ENCODE results near the gene MECP2. TPM values are rescaled to one million over a fixed set of nuclear protein-coding genes. Genes with fewer than 3 reads are reported as not detected.

The MECP2 gene
- total and polyA plus RNA-seq, 10 of the 15 experiments (the other 5 are each of a cell fraction or from before 2014, with no cell fraction given), result 1.3 to 32.7 (median 13.7) TPM

- H3K27me3 ChIP-seq (replicated peaks in 1 of 2; ENCODE audit: control insufficient read depth in 2 of 2, insufficient read depth in 2 of 2, low read length in 1 of 2), result no peaks in the 10 kb centered on the region; a peak in 1 of 4 replicates
- ATAC-seq (no peak), DNase-seq (ENCODE audit: low read depth, low spot score) (no peak), FAIRE-seq (no peak)
- no TSS peak for BruUV-seq (replicated peaks)
- WGBS (ENCODE audit: insufficient coverage, insufficient replicate concordance, low lambda C conversion rate, missing lambda C conversion rate), result 85% methylated on average over 16 of the region's 20 CpGs
- H3K4me1 ChIP-seq (ENCODE audit: control insufficient read depth, insufficient read depth, low read length), result no peaks in the 10 kb centered on the region
- H3K79me2 ChIP-seq (ENCODE audit: control insufficient read depth, insufficient read depth, low read length), result no peaks in the 10 kb centered on the region; the same call in 1 of the 2 replicates
- ChIA-PET CTCF (interaction anchor here (4.4 kb wide), 1 partner anchor 17 kb away, joined by 26 read pairs; no protein-coding TSS in a partner anchor), SMC1A (ENCODE audit: uncharacterized antibody, unreplicated experiment) (no interaction called here), POLR2A (no interaction called here), RAD21 (ENCODE audit: unreplicated experiment) (no interaction called here)
- no peak overlapping the region for H3K4me2 ChIP-seq (ENCODE audit: control insufficient read depth, insufficient read depth)
- no peak overlapping the region for H2AFZ ChIP-seq (ENCODE audit: control insufficient read depth, low read depth, low read length)
- no peaks in the 10 kb centered on the region for H3K9me3 ChIP-seq (replicated peaks; ENCODE audit: control insufficient read depth, insufficient read depth, low read length)
- H4K20me1 ChIP-seq (ENCODE audit: control insufficient read depth, insufficient read depth), result no peaks in the 10 kb centered on the region; the same call in 1 of the 2 replicates
- H3K27ac ChIP-seq (ENCODE audit: control insufficient read depth, insufficient read depth), result no peak overlapping the region
- intact Hi-C loops (cut with micrococcal nuclease; ENCODE audit: unreplicated experiment), result no loop called here
- H3K36me3 ChIP-seq (ENCODE audit: control insufficient read depth in 2 of 2, insufficient read depth in 2 of 2, low read length in 1 of 2), result peaks cover 0 to 2% of the 10 kb centered on the region in 2 experiments; a peak in 3 of 4 replicates
- no peak overlapping the region for H3K4me3 ChIP-seq
- H3K9ac ChIP-seq (ENCODE audit: control insufficient read depth, insufficient read depth, low read length), result no peak overlapping the region
- in situ Hi-C loops (cut with MboI), result no loop called here
- TF ChIP-seq PRDM15 (CRISPR knock-in tag; IDR thresholded peaks at IDR 0.05) (no peak), ATF7 (IDR thresholded peaks at IDR 0.05; ENCODE audit: low read depth) (no peak), FOS (IDR thresholded peaks at IDR 0.05; ENCODE audit: borderline replicate concordance, extremely low read depth, insufficient read length) (no peak), ZNF24 (IDR thresholded peaks at IDR 0.05) (no peak), POLR2AphosphoS5 (IDR thresholded peaks at IDR 0.05; ENCODE audit: low read length) (no peak), RELA (IDR thresholded peaks at IDR 0.05; ENCODE audit: borderline replicate concordance, partially characterized antibody) (no peak), STAT1 (conservative IDR thresholded peaks at IDR 0.05) (no peak), FOXM1 (IDR thresholded peaks at IDR 0.05; ENCODE audit: low read depth, low read length) (no peak), MYB (IDR thresholded peaks at IDR 0.05; ENCODE audit: borderline replicate concordance, low read depth, low read length) (no peak), CREB1 (IDR thresholded peaks at IDR 0.05; ENCODE audit: low read depth) (no peak), GATAD2B (conservative IDR thresholded peaks at IDR 0.05; ENCODE audit: low read depth) (no peak), CUX1 (IDR thresholded peaks at IDR 0.05; ENCODE audit: insufficient replicate concordance, low read depth, low read length) (no peak), POU2F2 (IDR thresholded peaks at IDR 0.05; ENCODE audit: borderline replicate concordance, low read depth, low read length) (no peak), ZBTB33 (IDR thresholded peaks at IDR 0.05) (no peak), CREM (IDR thresholded peaks at IDR 0.05; ENCODE audit: low read depth) (no peak)
These were observed 67.3 kb downstream of the MECP2 start for GRCh38 chrX:154030266-154030665.

Data from GM12878 (cell line).